ENCODE measurements around the gene MAFB.

Gene MAFB

DNA sequence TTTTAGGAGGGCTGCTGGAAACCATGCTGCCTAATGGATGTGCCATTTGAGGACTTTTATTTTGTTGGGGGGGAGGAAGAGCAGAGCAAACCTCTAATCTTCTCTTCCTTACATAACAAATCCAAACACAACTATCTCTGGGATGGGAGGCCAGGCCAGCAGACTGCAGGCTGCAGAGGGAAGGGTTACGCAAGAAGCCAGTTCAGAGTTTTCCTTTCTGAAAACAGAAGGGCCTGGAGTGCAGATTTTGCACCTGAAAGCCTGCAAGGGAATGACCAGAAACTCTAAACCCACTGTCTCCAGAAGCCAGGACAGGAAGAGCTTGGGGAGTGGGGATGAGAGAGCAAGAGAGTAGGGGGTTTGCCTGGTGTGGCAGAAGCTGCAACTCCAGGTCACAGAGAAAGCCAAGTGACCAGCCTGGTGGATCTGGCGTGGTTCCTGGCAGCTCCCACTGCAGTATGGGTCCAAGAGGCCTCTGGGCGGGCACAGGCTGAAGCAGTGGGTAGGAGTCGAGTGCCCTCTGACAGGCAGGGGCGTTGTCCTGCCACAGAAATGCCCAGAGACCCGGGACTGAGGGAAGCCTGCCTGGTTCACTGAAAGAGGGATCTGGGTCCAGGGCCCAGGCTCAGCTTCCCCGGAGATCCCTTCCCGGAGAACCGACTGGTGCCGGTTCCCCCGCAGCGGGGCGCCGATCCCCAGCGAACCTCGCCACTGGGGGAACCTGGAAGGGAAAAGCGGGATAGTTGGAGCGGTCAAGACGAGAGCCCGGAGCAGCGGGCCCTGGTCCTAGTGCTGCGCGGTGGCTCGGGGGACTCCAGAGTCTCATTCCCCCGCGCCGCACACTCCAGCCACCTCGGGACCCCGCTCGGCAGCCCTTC is 6.7 kb downstream of the MAFB start:
- peak; percentile 42 for DNase-seq

DNA sequence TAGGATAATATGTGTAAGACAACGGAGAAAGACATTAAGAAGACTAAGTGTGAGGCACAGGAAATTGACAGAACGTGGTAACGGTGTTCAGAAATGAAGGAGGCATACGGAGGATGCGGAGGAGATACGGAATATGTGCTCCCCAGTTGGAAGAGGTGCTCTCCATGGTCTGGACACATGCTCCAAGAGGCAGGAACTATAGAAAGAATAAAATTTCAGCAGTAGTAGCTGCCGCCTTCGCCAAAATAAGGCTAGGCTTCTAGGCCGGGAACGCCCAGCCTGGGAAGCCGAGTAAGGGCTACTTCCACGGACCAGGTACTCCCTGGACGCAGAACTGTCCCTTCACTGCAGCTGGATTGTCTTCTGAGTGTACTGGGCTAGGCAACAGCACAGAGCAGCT is 7.4 kb downstream of the MAFB start:
- DNase-seq, result no peak

DNA sequence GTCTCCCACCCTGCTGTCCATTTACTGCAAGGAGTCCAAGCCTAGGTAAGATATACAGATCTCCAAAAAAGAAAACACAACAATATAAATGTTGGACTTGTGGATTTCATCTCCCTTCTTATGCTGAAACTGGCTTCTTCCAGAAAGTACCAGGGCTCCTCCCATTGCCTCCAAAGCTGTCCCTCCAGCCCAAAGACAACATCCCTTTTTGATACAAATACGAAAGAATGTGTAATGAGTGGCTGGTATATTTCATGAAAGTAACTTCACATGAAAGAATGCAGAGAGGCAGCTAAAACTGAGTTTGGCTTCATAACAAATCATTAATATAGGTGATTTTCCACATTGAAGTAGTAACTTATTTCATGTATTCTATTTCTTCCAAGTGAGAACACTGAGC is 7.9 kb downstream of the MAFB start:
- DNase-seq, result no peak

DNA sequence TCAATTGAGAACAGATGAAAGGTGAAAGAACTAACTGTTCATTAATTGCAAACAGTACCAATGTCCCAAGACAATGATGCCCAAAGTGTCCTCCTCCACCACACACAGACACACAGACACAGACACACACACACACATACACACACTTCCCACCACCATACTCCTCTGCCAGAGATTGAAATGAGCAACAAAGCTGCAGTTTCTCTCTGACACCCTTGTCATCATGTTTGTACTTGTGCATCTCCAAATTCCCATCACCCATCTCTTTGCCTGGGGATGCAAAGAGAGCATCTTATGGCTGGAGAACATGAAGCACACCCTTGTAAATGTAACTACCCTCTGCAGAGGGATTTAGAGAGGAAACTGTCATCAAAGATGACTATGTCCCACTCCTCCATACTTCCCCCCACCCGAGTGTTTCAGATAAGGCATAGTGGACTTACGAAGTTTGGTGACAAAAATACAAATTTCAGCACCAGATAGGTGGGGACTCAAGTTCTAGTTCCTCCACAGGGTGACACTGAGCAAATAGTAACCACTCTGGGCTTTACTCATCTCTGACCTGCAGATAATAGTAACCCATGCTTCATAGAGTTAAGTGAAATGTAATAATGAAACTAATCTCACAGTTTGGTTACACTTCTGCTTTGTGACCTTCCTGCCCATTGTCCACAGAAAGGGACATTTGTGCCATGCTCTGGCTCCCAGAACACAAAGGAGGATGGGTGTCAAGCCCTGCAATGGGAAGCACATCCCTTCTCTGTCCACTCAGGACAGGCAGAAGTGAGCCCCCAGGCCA is 8.7 kb downstream of the MAFB start:
- no peak for DNase-seq

DNA sequence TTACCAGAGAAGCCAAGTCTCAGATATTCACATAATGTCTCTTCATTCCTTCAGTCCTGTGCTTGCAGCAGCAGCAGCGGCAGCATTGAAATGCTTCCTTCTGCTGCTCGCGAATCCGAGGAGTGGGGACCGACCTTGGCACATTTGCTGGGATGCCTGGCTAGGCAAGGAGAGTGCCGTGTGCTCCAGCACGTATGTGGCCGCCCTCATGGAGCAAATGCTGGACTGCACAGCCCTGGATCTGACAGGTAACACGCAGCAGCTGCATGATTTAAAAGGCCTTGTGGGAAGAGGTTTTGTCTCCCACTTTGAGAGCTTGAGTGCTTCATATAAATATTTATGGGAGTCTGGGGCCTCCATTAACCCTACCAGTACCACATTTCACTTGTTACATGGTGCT is 9.9 kb downstream of the MAFB start:
- DNase-seq, result no peak

DNA sequence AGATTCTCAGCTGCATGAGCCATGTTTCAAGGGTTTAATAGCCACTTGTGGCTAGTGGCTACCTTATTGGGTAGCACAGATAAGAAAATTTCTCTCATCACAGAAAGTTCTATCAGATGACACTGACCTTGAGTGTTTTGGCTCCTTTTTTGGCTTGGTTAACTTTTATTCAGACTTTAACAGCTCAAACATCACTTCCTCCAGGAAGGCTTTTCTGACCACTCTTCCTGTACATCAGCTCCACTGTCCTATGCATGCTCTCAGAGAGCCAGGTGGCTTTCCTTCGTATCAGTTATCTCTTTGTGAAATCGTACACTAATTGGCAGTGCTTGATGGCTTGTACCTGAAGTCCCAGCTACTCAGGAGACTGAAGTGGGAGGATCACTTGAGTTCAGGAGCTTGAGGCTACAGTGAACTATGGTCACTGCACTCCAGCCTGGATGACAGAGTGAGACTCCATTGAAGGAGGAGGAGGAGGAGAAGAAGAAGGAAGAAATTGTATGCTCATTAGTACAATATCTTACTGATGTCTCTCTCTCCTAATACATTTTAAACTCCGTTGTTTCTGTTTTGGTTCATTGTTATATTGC is 10.7 kb downstream of the MAFB start:
- DNase-seq, result no peak

DNA sequence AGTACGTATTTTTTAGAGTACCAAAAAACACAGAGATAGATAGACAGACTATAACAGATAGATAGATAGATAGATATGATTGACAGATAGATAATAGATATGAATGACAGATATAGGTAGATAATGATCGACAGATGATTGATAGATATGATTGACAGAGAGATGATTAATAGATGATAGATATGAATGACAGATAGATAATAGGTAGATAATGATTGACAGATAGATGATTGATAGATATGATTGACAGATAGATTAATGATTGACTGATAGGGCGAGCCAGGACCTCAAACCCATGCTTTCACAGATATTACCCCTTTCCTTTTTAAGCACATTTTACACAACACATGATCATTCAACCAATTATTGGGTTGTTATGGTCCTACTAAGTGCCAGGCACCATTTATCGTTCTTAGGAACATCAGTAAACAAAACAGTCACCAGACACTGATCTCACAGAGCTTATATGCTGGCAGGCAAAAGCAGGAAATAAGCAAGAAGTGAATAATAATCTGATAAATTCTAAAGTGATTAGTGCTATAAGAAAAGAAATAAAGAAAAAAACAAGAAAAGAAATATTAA is 11.6 kb downstream of the MAFB start:
- no peak for DNase-seq

DNA sequence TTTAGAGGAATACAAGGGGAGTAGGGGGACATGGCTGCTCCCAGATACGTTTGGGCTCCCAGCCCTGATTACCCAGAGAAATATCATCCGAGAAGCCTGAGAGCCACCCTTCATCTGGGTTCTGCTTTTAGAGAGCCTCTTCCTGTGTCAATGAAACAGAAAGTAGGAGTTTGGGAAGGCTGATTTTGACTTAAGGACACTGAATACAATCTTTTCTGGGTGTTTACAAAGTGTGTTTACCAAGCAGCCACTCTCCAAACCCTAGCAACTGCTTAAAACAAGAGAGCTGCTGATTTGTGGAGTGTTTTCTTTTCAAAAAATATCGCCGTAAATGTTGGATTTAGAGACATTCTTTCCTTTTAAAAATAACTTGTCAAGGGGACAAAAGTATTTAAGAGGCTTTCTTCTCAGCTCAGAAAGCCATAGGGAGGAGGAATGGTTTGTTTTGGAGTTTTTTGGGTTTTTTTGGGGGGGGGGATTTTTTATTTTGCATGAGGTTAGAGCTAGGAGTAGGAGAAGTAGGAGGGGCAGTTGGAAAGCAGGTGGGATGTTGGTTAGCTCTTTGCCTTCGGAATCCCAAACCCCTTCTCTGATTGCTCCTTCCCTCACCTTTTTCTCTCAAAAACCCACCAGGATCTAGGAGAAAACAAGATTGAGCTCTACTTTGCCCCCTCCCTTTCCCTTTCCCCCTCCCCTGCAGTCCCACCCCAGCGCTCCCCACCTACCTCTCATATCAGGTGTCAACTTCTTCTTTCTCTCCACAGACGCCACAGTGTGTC is 12.4 kb downstream of the MAFB start:
- DNase-seq, result no peak

DNA sequence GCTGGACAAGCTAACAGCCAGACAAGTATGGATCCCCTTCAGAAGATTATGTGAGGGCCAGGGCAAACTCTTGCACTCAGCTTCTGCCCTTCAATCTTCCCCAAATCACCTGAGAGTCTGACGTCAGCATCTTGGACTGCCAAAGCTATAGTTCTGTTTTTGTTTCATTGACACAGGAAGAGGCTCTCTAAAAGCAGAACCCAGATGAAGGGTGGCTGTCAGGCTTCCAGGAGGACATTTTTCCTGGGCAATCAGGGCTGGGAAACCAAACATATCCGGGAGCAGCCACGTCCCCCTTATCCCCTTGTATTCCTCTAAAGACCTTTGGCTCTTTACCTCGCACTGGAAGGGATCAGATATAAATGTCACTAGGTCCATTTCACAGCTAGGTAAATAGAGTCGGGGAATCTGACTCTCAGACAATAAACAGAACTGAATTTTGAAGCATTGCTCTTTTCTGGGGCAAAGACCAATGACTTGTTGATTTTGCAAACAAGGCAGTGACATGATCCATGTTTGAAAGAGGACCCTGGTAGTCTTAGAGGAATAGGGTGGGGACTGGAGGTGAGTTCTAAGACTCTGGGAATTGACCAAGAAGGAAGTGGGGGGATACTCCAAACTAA is 13.3 kb downstream of the MAFB start:
- no peak for DNase-seq

DNA sequence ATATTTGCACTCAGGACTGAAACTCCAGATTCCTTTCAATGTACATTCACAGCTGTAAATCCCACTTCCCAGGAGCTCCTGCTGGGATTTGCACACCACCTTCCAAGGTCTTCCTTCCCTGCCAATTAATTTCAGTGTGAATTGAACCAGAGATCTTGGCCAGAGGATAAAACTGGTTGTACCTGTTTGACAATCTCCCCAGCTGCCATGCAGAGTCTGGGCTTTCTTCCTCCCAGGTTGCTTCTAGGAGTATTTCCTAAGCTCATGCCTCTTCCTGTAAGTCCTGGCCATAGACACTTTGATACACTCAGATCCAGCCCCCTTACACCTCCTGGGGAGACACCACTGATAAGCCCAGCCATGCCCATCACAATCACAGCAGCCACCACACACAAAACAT is 15.6 kb downstream of the MAFB start:
- no peak for DNase-seq

DNA sequence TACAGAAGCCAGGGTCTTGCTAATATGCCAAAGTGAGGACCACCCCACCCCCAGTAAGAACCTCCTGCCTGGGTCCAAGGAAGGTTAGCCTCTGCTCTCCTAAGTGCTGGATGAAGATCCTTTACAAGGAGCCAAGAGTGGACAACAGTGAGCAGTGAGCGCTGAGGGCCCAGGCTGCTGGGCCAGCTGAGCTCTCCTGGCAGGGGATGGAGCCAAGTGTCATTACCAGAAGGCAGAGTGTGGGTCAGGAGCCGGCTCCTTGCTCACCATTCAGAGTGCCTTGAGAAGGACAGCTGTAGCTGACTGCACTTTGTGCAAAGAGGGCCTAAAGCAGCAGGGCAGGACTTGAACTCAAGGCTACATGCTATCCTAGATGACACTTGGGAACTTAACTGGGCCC is 16.9 kb downstream of the MAFB start:
- DNase-seq, result no peak

DNA sequence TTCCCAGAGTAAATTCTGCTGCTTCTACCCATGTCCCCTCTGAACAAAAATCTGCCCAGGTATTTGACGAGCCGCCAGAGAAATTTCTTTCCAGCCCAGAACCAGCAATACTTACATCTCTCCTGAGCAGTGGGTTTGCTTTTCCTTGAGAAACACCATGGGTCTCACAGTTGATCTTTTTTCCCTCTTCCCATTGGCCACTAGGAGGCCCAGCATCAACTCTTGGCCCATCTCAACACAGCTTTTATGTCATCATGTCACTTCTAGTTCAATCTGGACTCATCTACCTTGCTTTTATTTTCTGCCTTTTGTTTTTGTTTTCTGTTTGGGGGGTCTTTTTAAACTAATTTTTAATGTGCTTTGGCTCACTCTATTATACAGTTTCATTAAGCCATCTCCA is 18.8 kb downstream of the MAFB start:
- DNase-seq, result no peak

DNA sequence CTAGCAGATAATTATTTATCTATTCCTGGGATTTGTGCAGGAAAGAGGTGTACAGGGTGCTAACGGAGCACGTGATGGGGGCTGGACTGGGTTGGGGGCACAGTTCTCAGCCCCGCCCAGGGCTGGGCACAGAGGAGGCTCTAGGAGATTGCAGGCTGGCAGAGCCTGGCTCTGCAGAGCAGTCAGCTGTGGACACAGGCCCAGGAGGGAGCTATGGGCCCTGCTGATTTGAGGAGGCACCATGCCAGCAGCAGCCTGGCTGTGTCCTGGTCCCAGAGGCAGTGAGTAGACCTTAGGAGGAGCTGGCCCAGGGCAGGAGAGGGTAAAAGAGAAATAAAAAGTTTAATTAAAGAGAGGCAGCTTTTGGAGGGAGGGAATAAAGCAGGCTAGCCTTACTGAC is 19.3 kb downstream of the MAFB start:
- no peak for DNase-seq

DNA sequence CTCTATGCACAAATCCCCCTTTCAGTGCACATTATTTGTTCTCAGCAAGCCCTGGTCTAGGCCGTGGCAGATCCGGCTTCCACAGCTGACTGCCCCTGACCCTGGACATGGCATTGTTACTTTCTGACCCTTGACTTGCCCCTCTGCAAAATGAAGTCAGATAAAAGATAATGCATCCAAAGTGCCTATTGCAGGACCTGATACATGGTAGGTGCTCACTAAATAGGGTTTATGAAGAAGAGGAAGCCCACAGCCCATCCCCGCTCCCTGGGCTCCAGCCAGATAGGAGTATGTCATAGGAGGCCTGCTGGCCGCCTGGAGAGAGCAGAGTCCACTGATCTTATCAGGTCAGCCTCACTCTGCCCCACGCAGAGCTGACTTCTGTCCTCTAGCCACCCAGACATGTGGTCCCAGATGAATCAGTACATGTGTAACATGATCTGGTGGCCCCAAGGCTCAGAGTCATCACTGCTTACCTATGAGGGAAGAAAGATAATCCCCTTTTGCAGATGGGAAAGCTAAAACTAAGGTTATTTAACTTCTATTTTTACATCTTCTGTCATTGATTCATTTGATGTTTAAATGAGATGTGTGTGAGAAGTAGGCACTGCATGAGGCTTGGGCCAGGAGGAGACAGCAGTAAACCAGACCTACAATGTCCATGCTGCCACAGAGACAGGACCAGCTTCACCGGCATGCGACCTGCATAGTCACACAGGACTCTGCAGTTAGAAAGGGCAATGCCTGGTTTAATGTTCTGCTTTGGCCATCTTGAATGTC is 20.4 kb downstream of the MAFB start:
- DNase-seq, result no peak

DNA sequence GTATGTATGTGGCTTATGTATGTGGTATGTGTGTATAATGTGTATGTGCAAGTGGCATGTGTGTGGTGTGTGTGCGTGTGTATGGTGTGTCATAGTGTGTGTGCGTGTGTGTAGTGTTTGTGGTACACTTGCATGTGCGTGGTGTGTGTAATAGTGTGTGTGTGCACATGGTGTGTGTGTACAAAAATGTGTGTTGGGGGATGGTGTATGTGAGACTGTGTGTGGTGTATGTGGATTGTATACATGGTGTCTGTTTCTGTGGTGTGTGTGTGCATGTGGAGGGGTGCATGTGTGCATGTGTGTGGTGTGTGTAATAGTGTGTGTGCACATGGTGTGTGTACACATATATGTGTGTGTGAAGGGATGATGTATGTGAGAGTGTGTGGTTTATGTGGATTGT is 21.5 kb downstream of the MAFB start:
- DNase-seq, result no peak

DNA sequence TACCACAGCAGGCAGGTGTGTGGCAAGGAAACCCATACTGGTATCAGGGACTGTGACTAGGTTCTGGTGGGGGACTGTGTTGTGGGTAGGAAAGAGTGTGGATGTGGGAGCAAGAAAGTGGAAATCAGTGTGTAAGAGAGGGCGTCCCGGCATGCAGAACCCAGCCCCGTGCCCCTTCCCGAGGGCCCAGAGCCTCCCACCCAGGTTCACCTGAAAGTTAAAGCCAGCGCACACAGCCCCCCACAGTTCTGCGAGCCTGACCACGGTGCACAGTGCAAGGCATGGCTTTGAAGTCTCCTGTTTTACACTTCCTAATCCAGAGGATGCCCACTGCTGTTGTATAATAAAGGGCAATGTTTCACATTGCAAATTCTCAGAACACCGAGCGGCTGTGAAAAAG is 22.7 kb downstream of the MAFB start:
- no peak for DNase-seq

DNA sequence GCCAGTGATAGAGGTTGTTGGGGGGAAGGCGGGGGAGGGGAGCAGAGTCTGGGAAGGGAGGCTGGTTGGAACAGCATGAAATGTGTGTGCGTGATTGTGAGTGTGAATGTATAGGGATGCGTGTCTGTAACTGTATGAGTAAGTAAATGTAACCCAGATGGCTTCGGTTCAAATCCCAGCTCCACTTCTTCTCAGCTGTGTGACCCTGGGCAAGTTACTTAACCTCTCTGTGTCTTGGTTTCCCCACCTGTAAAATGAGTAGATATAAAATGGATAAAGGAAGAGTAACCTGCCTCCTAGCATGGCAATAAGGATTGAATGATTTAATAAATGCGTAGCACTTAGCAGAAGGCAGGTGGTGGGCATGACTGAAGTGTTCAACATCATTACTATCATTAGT is 24.1 kb downstream of the MAFB start:
- DNase-seq, result no peak

DNA sequence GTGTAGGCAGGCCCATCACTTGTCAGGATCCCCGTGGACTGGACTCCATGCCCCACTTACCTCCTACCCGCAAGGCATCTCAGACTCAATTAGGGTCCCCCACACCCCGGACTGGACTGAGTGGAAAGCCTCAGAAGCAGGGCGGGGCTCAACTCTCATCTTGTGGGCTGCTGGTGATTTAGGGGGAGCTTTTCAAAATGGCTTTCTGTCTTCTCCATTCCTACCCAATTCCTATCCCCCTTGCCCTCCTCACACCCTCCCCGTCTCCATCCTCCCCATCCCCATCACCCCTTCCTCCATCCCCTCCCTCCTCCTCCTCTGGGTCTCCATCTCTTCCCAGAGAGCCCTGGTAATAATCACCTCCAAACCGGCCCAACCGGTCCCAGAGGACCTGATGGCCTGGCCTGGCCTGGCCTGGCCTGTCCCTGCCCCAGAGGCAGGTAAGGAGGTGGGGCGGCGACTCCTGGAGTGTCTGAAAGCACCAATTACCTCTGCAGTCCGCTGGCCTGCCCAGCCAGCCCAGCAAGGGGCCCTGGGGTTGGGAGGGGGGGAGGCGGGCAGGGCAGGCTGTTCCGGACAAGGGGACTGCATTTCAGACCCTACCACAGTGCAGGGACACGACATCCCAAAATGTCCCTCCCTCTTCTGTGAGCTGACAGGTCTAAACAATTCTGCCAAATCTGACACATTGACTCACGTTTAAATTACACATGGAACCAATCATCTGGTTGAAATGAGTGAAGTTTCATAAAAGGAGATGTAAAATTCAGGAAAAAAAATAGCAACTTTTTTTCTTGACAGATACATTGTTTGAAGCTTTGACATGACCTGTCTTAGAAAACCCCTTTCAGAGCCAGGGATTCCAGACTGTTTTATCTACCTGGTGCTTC is 24.8 kb downstream of the MAFB start:
- no peak for DNase-seq

DNA sequence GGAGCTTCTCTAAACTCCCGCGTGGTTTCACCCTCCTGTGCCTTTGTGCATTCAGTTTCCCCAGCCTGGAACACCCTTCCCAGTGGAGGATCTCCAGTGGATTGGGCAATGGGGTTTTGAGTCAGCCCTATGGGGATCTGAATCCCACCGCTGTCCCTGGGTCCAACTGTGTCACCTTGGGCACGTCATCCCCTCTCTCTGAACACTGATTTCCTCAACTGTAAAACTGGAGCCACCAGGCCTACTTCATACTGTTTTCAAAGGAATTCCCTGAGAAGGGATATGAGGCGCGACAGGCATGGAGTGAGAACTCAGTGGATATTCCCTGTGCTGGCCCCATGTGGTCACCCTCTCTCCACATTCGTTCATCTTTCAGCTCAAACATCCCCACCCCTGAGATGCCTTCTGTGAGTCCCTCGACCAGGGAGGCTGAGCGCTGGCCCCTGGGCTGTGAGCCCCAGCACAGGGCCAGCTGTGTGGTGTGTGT is 25.7 kb downstream of the MAFB start:
- no peak for DNase-seq

DNA sequence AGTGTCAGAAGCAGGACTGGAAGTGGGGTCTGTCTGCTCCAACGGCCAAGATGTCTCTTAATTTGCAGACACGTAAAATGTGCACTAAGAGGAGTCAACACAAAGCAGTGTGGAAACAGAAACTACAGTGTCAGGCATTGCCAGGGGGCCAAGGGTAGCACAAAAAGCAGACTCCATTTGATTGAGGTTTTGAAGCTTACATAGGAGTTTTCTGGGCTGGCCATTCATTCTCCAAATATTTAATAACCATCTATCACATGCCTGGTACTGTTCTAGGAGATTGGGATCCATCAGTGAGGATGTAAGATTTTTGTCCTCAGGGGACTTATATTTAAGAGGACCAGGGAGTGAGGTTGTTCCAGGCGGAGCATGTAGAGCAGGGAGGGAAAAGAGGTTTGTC is 29.5 kb downstream of the MAFB start:
- DNase-seq, result no peak
